HUDEP-2 (cell line): Measurements from ENCODE around the gene RANBP3L.
"Not testable (repeated sequence)": the region's sequence is repeated elsewhere in the genome, so short reads cannot be mapped to it uniquely, and the experiment has no call there.

Source experiments
- DNase-seq, 76 experiments: peaks; one replicate each; lab custom pipeline; 2025; ENCODE audit not compliant: unreplicated experiment in 76 of 76; lab: John Stamatoyannopoulos, UW

RANBP3L gene

GRCh38 chr5:36301858-36302603 lies at the start of gene RANBP3L:
Gene RANBP3L, minus strand, starts transcription at chr5:36301902. Its CDS starts 486 bp downstream, at chr5:36301416.
- no peak for DNase-seq

- no peak for DNase-seq
Measured at GRCh38 chr5:36346896-36347690, 45.4 kb upstream of the RANBP3L start.

GRCh38 chr5:36344899-36345298 lies 43.2 kb upstream of the RANBP3L start:
- DNase-seq: no peak

- DNase-seq: not testable (repeated sequence)
Measured at GRCh38 chr5:36341720-36342119, 40.0 kb upstream of the RANBP3L start.

GRCh38 chr5:36337597-36337996 lies 35.9 kb upstream of the RANBP3L start:
- DNase-seq: no peak

- DNase-seq: no peak
Measured at GRCh38 chr5:36334315-36334714, 32.6 kb upstream of the RANBP3L start.

GRCh38 chr5:36332720-36333119 lies 31.0 kb upstream of the RANBP3L start:
- not testable (repeated sequence) for DNase-seq

- DNase-seq: no peak
Measured at GRCh38 chr5:36325196-36325595, 23.5 kb upstream of the RANBP3L start.

- DNase-seq: no peak
Measured at GRCh38 chr5:36323926-36324781, 22.5 kb upstream of the RANBP3L start.

- no peak for DNase-seq
Measured at GRCh38 chr5:36312953-36313672, 11.4 kb upstream of the RANBP3L start.

GRCh38 chr5:36311956-36312355 lies 10.3 kb upstream of the RANBP3L start:
- DNase-seq: no peak

- no peak for DNase-seq
Measured at GRCh38 chr5:36310138-36310537, 8.4 kb upstream of the RANBP3L start.

- DNase-seq: peak in 59 of 76 experiments; percentile 2 to 62 (median 30)
Measured at GRCh38 chr5:36305571-36306326, 4.0 kb upstream of the RANBP3L start.

GRCh38 chr5:36304095-36304805 lies 2.5 kb upstream of the RANBP3L start:
- DNase-seq: no peak

- no peak for DNase-seq
Measured at GRCh38 chr5:36300927-36301540, 668 bp downstream of the RANBP3L start.

GRCh38 chr5:36300191-36300926 lies 1.3 kb downstream of the RANBP3L start:
- DNase-seq: no peak

GRCh38 chr5:36298552-36298951 lies 3.1 kb downstream of the RANBP3L start:
- DNase-seq: no peak

- DNase-seq: no peak
Measured at GRCh38 chr5:36297653-36298052, 4.0 kb downstream of the RANBP3L start.
